ENCODE measurements around the gene MAML2.

DNA sequence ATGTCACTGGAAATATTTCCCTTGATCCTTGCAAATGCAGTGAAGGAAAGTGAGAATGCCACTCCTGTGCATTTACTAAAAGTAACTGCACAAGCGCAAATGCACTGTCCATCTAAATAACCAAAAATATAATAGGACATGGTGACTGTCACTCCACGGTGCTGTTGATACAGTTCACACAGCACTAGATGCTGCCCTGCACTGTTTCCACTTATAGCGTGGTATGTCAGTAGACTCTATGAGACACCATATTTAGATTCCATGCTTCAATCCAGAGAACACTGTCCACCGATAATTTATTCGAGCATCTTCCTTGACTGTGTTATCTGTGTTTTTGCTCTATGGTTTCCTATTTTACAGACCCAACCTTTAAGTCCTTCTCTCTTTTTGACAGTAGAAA is 125.8 kb downstream of the MAML2 start:
- TF ChIP-seq, protein P1, sequence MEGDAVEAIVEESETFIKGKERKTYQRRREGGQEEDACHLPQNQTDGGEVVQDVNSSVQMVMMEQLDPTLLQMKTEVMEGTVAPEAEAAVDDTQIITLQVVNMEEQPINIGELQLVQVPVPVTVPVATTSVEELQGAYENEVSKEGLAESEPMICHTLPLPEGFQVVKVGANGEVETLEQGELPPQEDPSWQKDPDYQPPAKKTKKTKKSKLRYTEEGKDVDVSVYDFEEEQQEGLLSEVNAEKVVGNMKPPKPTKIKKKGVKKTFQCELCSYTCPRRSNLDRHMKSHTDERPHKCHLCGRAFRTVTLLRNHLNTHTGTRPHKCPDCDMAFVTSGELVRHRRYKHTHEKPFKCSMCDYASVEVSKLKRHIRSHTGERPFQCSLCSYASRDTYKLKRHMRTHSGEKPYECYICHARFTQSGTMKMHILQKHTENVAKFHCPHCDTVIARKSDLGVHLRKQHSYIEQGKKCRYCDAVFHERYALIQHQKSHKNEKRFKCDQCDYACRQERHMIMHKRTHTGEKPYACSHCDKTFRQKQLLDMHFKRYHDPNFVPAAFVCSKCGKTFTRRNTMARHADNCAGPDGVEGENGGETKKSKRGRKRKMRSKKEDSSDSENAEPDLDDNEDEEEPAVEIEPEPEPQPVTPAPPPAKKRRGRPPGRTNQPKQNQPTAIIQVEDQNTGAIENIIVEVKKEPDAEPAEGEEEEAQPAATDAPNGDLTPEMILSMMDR (IDR thresholded peaks at IDR 0.05; ENCODE audit: borderline replicate concordance, extremely low read depth, low read length, poor library complexity, severe bottlenecking): no peak
- TF ChIP-seq EZH2 (IDR thresholded peaks at IDR 0.05; ENCODE audit: borderline replicate concordance, low read depth, low read length, severe bottlenecking): no peak

All from DND-41 (cell line).